ENCODE results near the gene MSI2.

The MSI2 gene

GRCh38 chr17:57440522-57441269 is 184.4 kb downstream of the MSI2 start:
- no peak for DNase-seq (ENCODE audit: low spot score)

GRCh38 chr17:57441270-57441600 is 184.9 kb downstream of the MSI2 start:
- DNase-seq (ENCODE audit: low spot score), result no peak

GRCh38 chr17:57442401-57442823 is 186.1 kb downstream of the MSI2 start:
- DNase-seq (ENCODE audit: low spot score), result no peak

- DNase-seq (ENCODE audit: low spot score), result no peak
Measured at GRCh38 chr17:57442914-57443571, 186.7 kb downstream of the MSI2 start.

GRCh38 chr17:57443781-57444180 is 187.5 kb downstream of the MSI2 start:
- DNase-seq (ENCODE audit: low spot score), result no peak

GRCh38 chr17:57444682-57445450 is 188.5 kb downstream of the MSI2 start:
- DNase-seq (ENCODE audit: low spot score), result no peak

GRCh38 chr17:57445772-57446472 is 189.6 kb downstream of the MSI2 start:
- no peak for DNase-seq (ENCODE audit: low spot score)

- no peak for DNase-seq (ENCODE audit: low spot score)
Measured at GRCh38 chr17:57447357-57447989, 191.2 kb downstream of the MSI2 start.

GRCh38 chr17:57447990-57448758 is 191.9 kb downstream of the MSI2 start:
- no peak for DNase-seq (ENCODE audit: low spot score)

GRCh38 chr17:57448759-57449283 is 192.5 kb downstream of the MSI2 start:
- DNase-seq (ENCODE audit: low spot score), result no peak

GRCh38 chr17:57451191-57451590 is 194.9 kb downstream of the MSI2 start:
- no peak for DNase-seq (ENCODE audit: low spot score)

- DNase-seq (ENCODE audit: low spot score), result no peak
Measured at GRCh38 chr17:57451643-57452042, 195.3 kb downstream of the MSI2 start.

- DNase-seq (ENCODE audit: low spot score), result no peak
Measured at GRCh38 chr17:57453841-57454425, 197.6 kb downstream of the MSI2 start.

- DNase-seq (ENCODE audit: low spot score), result no peak
Measured at GRCh38 chr17:57454729-57455062, 198.4 kb downstream of the MSI2 start.

GRCh38 chr17:57455063-57455914 is 199.0 kb downstream of the MSI2 start:
- DNase-seq (ENCODE audit: low spot score), result no peak

GRCh38 chr17:57456622-57457021 is 200.3 kb downstream of the MSI2 start:
- DNase-seq (ENCODE audit: low spot score), result no peak

- DNase-seq (ENCODE audit: low spot score), result no peak
Measured at GRCh38 chr17:57457188-57457587, 200.9 kb downstream of the MSI2 start.

GRCh38 chr17:57458718-57459285 is 202.5 kb downstream of the MSI2 start:
- no peak for DNase-seq (ENCODE audit: low spot score)

- DNase-seq (ENCODE audit: low spot score), result no peak
Measured at GRCh38 chr17:57459286-57459915, 203.1 kb downstream of the MSI2 start.

Measured in hematopoietic multipotent progenitor cell treated with erythropoietin and hydrocortisone succinate and interleukin-3 and kit ligand, for 17 days (in vitro differentiated cells).